ENCODE measurements around the gene LCN1.
"Not testable (repeated sequence)": the region's sequence is repeated elsewhere in the genome, so short reads cannot be mapped to it uniquely, and the experiment has no call there.

LCN1 gene

DNA sequence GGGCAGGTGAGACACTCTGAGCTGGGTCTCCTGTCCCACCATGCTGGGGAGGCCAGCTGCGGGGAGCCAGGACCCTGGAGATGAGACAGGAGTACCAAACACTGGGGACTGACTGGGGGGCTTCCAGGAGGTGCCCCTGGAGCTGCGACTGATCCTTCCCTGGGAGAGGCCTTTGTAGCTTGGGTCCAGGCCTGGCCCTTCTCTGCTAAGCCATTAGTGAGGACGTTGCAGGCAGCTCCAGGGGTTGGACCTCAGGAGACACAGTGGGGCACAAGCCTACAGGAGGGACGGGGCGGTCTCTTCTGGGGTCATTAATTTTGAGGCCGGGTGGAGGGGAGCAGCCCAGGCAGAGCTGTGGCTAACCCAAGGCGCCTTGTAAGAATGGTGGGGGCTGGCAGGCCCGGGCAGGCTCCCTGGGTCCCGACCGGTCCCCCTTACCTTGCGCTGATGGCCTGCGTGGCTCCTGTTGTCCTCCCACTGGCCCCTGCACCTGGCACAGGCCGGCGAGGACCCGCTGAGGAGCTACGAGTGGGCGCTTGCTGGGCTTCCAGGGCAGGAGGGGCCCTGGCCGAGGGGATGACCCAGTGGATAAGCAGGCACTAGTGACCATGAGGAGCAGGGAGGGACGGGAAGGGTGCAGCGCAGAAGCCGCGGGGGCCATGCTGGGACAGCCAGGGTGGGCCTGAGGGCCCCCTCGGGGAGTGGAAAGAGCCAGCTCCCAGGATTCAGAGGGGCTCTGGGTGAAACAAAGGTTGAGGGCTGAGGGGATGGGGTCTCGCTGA, 15.6 kb upstream of the LCN1 start:
- no peak for DNase-seq

DNA sequence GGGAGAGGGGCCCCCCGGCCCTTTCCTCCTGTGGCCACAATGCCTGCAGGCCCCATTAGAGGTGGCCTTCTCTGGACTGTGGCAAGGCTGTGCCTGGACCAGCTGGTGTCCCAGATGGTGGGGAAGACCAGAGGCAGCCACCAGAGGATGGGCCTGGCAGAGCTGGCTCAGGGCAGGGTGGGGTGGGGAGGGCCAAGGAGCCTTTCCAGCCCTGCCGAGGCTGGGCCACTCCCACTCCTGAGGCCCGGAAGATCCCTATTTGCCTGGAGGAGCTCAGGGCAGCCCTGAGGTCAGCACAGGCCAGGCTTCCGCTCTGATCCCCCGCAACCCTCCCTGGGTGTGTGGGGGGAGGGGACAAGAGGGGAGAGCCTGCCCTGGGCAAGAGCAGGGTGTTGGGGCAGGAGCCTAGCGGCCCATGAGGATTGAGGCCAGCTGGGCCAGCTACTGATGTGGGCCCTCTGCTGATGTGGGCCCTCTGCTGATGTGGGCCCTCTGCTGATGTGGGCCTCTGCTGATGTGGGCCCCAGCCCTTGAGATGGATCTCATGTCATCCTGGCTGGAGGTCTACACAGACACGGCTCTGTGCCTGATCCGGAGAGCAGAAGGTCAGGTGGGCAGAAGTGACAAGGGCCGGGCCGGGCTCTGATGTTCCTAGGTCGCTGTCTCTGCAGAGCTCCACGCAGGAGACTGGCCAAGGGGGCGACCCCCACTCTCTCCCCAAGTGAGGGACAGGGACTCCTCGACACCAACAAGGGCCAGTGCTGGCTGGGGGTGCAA, 14.7 kb upstream of the LCN1 start:
- DNase-seq, result no peak

DNA sequence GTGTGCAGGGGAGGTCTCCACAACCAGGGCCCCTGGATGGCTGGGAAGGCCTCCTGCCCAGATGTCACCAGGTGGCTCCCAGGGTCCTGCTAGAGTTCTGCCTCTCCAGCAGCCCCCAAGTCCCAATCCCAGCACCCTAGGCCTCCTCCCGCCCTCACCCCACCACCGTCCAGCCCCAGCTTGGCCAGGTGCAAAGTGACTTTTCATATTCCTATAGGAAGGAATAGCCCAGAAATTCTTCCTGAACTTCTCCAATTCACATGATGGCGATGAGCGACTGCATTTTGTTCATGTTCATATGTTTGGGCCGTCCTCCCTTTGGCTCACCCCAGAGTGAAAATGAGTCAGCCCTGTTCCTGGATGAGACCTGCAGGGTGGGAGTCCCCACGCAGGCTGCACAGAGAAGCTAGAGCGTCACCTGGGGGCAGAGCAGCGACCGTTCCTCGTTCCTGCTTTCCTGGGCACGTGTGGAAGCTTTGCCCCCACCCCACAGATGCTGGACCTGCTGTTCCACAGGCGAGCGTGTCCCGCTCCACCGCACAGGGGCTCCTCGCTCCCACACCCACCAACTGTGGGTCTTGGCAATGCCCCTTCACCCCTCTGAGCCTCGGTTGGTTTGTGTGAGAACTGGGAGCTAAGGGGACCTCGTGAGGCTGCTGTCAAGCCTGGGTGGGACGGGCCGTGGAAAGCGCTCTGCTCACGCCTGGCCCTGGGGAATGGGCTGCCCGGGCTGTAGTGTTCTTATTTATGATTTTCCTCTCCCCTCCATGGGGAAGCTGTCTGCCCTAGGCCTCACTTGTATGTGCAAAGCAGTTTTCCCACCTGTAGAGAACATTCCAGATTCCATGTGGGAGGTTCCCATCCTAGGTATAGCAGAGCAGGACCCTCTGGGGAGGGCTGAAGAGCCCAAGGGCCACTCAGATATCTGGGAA, 13.9 kb upstream of the LCN1 start:
- no peak for DNase-seq

DNA sequence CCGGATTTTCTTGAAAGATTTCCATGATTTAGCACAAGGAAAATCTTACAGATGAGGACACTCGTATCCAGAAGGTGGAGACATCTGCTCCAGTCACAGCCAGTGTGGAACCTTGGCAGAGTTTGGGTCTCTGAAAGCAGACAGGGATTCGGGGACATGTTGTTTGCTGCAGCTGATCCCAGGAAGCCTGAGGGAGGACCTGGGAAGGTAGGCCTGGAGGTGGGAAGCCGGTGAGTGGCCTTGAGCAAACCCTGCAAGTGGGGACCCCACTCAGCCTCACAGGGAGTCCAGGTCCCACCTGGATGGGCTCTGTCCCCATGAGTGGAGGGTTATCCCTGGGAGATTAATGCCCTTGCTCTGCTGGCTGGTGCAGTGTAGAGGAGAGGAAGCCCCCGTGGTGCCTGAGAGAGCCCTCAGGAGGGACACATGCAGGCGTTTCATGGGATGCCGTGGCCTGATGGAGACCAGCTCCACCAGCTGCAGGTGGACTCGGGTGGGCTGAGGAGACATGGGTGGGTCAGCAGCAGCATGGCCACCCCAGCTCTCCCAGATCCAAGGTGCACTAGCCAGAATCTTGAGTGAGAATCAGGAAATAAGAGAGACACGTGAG, 12.9 kb upstream of the LCN1 start:
- no peak for DNase-seq

DNA sequence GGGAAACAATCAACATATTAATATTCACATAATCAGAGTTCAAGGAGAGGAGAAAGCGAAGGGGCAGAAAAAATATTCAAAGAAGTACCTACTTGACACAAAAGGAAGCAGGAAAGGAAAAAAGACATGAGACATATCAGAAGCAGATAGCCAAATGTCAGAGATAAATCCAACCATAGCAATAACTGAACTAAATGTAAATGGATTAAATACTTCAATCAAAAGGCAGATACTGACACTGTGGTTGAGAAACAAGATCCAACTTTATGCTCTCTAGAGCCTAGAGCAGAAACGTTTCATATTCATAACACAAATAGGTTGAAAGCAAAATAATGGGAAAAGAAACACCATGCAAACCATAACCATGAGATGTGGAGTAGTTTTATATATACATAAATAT, 11.8 kb upstream of the LCN1 start:
- no peak for DNase-seq

DNA sequence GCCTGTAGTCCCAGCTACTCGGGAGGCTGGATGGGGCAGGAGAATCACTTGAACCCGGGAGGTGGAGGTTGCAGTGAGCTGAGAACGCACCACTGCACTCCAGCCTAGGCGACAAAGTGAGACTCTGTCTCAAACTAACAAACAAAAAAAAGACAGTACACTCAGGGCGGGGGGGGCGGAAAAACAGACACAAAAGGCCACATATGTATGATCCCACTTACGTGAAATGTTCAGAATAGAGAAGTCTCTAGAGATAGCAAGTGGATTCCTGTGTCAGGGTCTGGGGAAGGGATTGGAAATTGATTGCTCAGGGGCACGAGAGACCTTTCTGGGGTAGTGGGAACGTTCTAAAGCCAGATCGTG, 9.0 kb upstream of the LCN1 start:
- DNase-seq, result no peak

DNA sequence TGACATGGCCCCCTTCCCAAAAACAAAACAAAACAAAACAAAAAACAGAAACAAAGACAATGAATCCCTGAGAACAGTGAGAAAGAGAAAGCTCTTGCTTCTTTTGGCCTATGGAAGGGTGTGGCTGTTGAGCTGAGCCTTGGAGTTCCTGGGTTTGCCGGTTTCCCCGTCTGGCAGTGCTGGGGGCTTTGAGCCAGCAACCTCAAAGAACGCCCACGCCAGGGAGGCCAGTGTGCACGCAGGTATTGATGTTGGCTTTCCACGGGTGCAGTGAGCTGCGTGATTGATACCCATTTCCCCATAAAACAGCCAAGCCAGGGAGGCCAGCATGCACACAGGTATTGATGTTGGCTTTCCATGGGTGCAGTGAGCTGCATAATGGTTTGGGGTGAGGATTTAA, 8.3 kb upstream of the LCN1 start:
- no peak for DNase-seq

DNA sequence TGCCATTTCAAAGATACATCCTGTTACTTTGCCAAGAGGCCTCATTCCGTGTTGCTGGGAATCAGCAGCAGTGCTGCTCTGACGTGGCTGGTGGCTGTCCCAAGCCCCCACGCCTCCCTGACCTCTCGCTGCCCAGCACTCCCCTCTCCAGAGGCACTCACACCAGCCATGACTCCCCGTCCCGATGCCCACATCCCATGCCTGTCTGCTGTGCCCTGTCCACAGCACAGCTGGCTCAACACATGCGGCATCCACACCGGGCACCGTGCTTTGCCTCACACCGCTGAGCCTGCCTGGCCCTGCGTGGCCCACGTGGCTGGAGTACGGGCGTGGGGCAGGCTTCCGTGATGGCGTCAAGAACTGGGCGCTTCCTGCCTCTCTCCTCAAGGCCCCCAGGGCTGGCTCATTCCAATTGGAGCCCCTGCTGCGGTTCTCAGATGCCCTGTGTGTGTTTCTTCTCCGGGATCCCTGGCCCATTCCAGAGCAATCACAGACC, 7.8 kb upstream of the LCN1 start:
- DNase-seq, result no peak

DNA sequence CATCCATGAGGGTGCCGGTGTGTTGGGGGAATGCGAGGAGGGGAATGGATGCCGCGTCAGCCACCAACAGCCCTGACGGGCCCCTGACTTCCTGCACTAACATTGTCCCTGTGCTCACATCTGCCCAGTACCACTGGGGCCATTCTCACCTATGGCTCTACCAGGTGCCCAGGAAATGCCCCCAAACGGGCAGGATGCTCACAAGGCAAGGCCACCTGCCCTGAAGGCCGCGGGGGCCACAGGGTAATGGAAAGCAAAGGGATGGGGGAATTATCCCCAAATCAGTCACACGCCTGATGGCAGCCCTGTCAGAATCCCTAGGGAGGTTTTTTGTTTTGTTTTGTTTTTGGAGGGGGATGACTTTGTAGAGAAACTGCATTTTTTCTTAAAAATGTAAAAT, 7.3 kb upstream of the LCN1 start:
- not testable (repeated sequence) for DNase-seq

DNA sequence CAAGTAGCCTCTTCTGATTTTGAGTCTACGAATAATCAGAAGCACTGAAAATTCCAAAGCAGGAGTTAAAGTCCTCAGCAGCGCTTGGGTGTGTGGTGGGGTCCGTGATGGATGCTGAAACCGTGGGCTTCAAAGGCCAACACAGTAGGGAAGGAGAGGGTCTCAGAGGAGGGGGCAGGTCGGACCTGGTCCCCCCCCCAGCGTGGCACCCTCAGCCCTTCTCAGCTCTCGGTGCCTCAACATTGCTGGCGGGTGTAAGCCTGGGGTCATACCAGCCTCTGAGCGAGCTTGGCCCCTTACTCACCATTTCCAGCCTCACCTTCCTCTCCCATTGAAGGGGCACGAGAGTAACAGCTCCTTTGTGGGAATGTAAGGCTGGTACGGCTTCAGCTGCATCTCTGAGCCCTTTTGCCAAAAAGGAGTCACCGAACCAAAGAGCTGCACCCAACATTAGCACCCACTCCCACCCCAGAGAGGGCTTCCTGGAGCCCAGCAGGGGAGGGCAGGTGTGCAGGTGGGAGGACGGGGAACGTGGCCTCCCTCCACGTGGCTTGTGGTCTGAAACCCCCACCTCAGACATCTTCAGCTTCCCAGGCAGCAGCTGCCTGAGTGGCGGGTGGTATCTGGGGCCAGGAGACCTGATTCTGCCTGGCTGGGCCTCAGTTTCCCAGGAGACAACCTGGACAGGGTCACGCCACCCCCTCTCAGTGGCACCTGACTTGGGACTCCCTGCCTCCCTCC, 6.7 kb upstream of the LCN1 start:
- DNase-seq, result no peak

DNA sequence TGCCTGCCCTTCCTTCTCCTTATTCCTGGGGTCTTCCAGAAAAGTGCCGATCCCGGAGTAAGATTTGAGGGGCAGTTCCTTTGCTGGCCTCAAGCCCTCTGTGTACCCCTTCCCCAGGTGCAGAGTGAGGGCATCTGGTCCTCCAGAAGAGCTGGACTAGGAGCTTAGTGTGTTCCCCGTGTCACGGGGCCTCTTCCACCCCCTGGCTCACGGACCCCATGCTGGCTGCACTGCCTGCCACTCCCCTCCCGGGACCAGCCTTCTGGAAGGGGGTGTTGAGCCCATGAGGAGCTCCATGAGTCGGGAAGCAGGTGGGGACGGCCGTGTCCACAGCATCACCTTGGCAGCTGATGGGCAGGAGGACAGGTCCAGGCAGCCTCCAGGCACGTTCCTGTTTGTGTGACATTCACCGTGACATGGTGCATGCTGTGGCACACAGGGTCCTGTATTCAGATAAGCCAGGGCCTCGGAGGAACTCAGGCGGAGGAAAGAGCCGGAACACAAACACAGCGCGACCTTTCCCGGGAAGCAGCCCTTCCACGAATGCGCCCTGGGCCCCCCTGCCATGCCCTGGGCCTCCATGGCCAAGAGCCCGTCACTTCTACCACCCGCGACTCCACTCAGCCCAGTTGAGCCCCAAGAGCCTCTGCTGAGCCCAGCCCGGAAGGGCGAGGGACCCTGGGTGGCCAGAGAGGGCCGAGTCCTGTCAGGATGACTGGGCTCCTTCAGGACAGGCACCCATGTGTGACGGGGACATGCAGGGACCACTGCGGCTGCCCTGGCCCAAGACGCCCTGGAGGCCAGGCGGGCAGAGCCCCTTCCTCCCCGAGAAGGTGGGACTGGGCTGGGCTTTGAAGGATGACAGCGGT, 5.9 kb upstream of the LCN1 start:
- DNase-seq, result no peak

DNA sequence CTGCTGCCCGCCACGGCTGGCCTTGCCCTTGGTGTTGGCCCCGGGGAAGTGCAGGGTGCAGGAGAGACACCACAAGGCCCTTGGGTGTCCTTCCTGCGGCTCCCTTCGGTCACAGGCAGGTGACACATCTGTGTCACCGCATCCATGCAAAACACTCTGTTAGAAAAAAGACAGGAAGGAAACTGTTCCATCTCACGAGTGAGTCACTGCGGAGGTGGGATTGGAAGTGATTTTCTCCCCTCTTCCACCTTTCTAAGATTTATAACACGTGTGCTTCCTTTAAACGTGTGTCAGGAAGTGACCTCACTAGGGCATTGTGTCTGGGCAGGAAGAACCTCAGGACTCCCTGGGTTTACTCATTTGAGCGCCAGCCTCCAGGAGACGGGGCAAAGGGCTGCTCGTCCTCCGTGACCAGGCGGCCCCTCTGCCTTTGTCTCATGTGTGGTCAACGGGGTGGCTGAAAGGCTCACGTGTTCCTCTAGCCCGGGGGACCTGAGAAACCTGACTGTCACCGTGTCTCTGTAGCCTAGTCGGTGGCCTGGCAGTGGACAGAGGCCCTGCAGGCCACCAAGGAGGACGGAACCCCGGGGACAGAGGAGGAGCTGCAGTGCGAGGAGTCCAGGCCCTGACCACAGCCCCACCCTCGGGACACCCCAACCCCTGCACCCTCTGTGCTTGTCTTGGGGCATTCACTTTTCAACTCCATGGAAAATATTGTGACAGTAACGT, 4.9 kb upstream of the LCN1 start:
- no peak for DNase-seq

DNA sequence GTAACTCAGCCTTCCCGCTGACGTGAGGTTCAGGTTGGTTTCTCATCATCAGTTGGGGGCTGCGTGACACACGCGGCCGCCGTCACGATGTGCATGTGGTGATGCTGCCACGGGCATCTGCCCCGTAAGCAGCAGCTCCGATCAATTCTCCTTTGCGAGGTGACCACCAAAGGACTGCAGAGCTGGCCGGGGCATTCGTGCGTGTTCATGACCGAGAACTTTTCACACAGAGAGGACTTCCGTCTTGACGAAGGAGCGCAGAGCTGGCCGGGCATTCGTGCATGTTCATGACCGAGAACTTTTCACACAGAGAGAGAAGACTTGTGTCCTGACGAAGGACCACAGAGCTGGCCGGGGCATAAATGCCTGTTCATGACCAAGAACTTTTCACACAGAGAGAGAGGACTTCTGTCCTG, 3.8 kb upstream of the LCN1 start:
- DNase-seq, result no peak

DNA sequence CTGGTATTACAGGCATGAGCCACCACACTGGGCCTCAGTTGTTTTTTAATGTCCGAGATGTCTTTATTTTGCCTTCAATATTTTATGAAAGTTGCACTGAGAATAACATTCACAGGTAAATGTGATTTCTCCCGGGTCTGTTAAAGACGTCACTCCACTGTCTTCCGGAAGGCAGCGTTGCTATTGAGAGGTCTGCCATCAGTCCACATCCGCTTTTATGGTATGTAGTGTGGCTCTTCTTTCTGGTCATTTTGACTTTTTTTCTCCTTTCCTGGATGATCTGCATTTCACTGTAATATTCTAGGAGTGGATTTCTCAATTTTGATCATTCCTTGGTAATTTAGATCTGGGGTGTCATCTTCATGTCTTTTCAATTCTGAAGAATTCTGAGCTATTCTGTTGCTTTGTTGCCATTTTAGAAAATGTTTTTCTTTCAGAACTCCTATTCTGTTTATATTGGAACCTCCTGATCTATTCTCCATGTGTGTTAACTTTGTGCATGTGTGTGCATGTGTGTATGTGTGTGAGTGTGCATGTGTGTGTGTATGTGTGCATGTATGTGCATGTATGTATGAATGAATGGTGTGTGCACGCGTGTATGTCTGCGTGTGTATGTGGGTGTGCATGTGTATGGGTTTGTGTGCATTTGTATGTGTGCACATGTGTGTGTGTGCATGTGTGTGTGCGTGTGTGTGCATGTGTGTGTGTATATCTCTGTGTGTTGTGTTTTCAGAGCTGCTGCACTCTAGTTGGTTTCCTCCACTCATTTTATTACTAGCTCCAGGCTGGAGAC, 1.9 kb upstream of the LCN1 start:
- DNase-seq, result no peak

DNA sequence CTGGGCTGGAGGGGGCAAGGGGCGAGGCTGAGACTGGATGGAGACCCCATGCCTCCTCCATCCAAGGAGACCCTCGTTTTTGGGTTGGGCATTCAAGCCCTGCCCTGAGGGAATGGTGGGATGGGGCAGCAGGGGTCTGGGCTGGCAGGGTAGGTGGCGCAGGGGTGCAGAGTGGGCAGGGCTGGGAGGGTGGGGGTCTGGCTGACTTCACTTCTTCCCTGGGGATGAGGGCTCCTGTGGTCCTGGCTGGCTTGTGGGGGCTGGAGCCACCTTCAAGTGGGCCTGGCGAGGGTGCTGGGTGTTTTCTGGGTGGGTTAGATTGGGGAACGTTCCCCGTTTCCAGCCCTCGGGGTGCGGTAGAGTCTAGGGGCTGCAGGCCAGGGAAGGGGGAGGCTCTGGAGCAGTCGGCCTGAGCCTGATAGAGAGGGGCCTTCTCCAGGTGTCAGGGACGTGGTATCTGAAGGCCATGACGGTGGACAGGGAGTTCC, 412 bp downstream of the LCN1 start:
- DNase-seq, result no peak

DNA sequence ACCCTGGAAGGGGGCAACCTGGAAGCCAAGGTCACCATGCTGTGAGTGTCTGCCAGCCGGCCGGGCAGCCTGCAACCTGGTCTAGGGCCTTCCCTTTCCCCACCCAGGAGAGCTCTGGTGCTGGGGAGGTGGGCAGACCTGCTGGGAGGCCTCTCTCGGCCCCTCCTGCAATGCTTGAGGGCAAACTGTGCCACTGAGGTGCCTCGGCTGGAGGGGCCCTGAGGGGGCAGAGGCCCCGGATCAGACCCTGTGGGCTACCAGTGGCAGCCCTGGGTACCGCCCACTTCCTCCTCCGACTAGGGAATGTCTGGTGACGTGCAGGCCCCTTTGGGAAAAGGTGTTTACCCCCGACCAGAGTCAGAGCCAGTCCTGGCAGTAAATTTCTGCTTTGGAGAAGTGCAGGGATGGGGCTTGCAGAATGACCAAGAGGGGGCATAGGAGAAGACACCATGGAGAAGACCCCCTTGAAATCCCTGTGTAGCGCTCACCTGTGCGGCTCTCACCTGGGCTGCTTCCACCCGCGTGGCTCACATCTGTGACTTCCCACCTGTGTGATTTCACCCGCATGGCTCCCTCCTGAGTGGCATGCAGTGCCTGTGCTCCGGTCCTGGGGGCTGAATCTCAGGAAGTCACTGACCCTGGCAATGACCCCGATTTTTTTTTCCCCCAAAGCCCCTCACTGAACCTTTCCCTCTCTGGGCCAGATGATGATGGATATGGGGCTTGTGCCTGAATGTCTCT, 1.1 kb downstream of the LCN1 start:
- no peak for DNase-seq

DNA sequence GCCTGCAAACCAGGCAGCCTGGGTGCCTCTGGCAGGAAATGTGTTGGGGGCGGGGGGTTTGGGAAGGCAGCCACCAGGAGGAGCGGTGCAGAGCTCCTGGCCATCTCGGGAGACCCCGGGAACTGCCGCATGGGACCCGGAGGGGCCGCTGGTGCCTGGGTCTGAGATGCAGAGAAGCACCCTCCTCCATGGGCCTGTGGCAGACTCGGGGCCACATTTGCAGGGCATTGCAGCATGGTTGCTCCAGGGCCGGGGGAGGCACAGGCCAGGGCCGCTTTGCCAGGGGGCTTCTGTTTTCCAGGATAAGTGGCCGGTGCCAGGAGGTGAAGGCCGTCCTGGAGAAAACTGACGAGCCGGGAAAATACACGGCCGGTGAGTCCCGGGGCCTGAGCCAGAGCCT, 1.7 kb downstream of the LCN1 start:
- no peak for DNase-seq

DNA sequence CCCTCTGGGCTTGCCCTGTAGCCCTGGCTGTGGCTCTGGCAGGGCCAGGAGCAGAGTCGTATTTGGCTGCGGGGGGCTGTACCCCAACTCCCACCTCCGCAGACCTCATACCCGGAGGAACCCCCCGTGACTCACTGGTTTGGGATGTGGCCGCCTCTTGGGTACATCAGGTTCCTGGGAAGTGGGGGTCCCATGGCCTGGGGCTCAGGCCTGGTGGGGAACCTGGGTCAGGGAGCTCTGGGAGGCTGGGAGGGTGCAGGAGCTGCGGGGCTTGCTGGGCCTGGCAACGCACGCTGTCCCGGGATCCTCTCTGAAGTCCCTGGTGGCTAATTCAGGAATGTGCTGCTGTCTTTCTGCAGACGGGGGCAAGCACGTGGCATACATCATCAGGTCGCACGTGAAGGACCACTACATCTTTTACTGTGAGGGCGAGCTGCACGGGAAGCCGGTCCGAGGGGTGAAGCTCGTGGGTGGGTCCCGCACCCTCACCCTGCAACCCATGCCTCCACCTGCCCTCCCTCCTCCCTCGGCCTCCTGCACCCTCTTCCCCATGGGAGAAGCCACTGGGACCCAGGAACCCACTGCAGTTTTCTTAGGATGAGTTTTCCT, 2.4 kb downstream of the LCN1 start:
- DNase-seq, result no peak
